Measurements from ENCODE around the gene NTRK2.

- TF ChIP-seq, protein P1, sequence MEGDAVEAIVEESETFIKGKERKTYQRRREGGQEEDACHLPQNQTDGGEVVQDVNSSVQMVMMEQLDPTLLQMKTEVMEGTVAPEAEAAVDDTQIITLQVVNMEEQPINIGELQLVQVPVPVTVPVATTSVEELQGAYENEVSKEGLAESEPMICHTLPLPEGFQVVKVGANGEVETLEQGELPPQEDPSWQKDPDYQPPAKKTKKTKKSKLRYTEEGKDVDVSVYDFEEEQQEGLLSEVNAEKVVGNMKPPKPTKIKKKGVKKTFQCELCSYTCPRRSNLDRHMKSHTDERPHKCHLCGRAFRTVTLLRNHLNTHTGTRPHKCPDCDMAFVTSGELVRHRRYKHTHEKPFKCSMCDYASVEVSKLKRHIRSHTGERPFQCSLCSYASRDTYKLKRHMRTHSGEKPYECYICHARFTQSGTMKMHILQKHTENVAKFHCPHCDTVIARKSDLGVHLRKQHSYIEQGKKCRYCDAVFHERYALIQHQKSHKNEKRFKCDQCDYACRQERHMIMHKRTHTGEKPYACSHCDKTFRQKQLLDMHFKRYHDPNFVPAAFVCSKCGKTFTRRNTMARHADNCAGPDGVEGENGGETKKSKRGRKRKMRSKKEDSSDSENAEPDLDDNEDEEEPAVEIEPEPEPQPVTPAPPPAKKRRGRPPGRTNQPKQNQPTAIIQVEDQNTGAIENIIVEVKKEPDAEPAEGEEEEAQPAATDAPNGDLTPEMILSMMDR (IDR thresholded peaks at IDR 0.05; ENCODE audit: insufficient read depth, low read depth, low read length), result no peak
- no peak for TF ChIP-seq EZH2 (IDR thresholded peaks at IDR 0.05; ENCODE audit: insufficient read depth, low read length)
Observed at GRCh38 chr9:84998639-84999038, 329.1 kb downstream of the NTRK2 start.
